GM18508 (cell line): ENCODE measurements around the gene TGFBRAP1.
"Not testable (repeated sequence)": the region's sequence is repeated elsewhere in the genome, so short reads cannot be mapped to it uniquely, and the experiment has no call there.

Source experiments
- ATAC-seq: cut with Tn5 transposase; IDR thresholded peaks from one replicate; pipeline ENCODE4 v1.9.1; 2021; ENCODE audit warnings: moderate number of reproducible peaks; ENCODE audit not compliant: insufficient read depth, unreplicated experiment

TGFBRAP1 gene

GRCh38 chr2:105287692-105288091, 41.8 kb downstream of the TGFBRAP1 start:
- ATAC-seq: no peak

- no peak for ATAC-seq
Measured at GRCh38 chr2:105283532-105283931, 46.0 kb downstream of the TGFBRAP1 start.

DNA sequence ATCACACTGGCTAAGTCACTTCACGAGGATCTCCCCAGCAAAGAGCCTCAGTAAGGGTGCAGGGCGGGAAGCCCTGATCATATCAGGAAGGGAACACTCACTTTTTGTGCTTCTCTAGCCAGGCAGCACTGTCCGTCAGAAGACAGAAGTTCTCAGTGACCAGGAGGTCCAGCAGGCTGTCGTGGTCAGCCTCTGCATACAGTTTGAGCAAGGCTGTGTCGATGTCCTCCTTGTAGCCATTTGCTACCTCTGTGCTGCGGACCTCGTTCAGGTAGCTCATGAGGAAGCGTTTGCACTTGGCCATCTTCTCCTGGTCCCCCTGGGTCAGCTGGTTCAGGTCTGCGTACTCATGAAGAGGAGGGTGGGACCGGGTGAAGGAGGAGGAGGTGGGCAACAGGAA, 49.3 kb downstream of the TGFBRAP1 start:
- ATAC-seq: no peak

GRCh38 chr2:105279126-105279525, 50.4 kb downstream of the TGFBRAP1 start:
- no peak for ATAC-seq

GRCh38 chr2:105278654-105279053, 50.9 kb downstream of the TGFBRAP1 start:
- ATAC-seq: no peak

DNA sequence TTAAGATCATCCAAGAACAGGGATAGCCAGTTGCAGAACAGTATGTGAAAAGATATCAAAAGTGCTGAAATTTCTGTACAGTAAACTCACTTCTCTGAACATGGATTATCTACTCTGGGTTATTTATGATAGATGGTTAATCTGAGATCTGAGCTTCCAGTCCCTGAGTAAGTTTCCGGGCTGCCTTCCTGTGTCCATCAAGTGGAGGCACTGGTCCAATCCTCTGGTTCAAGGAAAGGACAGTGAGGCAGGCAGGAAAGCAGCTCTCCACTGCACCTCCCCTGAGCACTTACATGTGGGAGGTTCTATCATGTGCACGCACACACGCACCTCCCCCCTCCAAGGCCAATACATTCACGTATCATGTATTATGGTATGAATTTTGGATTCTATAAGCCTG, 55.5 kb downstream of the TGFBRAP1 start:
- no peak for ATAC-seq

DNA sequence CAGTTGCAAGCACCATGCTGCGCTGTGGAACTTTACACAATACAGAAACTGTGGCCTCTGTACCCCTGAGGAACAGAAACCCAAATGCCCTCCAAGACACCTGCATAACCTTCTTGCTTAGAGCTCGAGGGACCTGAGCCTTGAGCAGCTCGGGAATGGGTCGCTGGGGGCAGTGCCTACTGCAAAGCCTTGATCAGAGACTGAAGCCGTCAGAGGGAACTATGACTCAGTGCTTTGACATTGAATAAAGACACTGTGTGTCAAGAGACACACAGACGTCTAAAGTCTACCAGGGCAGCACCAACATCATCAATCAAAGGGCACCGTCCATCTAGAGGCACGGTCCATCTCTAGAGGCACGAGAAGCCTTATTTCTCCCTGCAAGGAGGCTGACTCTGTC, 57.4 kb downstream of the TGFBRAP1 start:
- ATAC-seq: no peak

- ATAC-seq: no peak
Measured at GRCh38 chr2:105271393-105272045, 58.0 kb downstream of the TGFBRAP1 start.

- no peak for ATAC-seq
Measured at GRCh38 chr2:105269426-105269825, 60.1 kb downstream of the TGFBRAP1 start.

- ATAC-seq: no peak
Measured at GRCh38 chr2:105262651-105263091, 66.9 kb downstream of the TGFBRAP1 start.

- no peak for ATAC-seq
Measured at GRCh38 chr2:105261061-105261460, 68.5 kb downstream of the TGFBRAP1 start.

- ATAC-seq: no peak
Measured at GRCh38 chr2:105258835-105259350, 70.6 kb downstream of the TGFBRAP1 start.

DNA sequence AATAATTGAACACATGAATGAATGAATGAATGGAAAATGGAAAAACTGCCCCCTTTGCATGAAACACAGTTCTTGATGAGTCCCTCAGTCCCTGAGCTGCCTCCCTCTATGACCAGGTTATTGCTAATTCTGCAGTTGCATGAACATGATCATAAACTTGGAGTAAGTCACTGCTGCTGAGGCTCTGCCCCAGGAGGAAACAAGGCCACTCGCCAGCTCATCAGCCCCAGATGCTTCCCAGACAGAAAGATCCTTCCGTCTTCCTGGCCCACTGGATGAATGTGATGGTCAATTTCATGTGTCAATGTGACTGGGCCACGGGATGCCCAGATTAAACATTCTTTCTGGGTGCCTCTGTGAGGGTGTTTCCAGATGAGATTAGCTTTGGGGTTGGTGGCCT, 71.6 kb downstream of the TGFBRAP1 start:
- ATAC-seq: no peak

DNA sequence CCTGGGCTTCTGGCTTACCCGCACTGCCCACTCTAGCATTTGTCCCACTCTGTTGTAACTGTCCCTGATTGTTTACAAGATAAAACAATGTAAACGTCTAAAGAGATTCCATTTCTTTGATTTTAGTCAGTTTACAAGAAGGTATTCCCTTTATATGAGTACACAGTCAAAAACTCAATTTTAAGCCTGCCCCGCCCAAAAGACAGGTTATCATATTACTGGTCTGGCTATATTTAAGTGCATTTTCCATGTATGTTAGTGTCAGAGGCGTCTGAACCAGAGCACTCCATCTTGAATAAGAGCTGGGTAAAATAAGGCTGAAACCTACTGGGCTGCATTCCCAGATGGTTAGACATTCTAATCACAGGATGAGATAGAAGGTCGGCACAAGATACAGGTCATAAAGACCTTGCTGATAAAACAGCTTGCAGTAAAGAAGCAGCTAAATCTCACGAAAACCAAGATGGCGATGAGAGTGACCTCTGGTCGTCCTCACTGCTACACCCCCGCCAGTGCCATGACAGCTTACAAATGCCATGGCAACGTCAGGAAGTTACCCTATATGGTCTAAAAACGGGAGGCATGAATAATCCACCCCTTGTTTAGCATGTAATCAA, 73.0 kb downstream of the TGFBRAP1 start:
- no peak for ATAC-seq

DNA sequence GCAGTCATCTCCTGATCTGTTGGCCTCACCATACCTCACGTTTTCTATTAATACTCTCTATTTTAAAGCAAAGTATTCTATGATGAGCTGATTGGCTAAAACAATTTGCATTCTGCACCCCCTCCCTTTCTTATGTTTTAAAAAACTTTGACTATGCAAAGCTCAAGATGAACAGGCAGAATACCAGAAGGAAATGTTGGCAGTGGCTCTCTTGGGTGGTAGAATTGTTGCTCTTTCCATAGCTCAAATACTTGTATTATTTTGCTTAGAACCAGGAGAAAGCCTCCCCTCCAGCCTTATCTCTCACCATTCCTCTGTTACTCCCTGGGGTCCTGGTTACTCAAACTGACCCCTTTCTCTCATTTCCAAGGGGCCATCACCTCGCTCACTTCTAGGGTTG, 73.6 kb downstream of the TGFBRAP1 start:
- no peak for ATAC-seq

DNA sequence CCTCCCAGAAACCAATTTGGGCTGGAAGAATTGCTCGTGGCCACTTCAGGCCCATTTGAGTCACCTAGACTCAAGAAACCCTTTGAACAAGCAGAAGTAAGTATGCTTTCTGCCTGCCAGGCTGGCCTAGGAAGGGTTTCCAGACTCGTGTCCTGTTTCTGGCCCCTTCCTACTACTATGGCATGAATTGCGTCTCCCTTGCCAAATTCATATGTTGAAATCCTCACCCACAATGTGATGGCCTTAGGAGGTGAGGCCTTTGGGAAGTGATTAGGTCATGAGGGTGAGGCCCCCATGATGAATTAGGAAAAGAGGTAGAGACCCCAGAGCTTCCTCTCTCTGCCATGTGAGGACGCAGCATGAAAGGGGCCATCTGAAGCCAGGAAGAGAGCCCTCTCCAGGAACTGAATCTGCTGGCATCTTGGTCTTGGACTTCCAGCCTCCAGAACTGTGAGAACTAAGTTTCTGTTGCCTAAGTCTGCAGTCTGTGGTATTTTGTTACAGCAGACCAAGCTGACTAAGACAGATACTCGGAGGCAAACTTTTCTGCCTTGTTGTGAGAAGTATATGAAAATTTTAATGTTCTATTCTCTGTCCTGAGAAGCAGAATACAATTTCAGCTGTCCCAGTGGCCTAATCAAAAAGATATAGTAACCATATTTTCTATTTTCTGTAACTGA, 74.9 kb downstream of the TGFBRAP1 start:
- ATAC-seq: no peak

DNA sequence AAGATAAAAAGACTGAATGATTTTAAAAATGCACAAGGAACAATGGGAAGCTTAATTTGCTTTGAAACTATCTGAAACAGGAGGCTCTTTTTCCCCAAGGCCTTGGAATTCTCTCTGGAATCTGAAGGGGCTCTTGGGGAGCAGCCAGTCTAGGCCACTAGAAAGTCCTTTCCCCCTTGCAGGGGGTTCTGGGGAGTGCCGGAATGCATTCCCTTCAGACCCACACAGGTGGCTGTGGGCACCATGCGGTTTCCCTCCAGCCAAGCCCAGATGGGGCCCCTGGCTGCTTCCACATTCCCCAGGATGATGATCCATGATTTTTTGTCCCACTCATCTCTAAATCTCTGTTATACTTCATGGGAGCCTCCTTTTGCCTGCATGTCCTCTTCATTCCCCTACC, 77.3 kb downstream of the TGFBRAP1 start:
- no peak for ATAC-seq

GRCh38 chr2:105251016-105251648, 78.4 kb downstream of the TGFBRAP1 start:
- not testable (repeated sequence) for ATAC-seq

GRCh38 chr2:105249891-105250290, 79.6 kb downstream of the TGFBRAP1 start:
- no peak for ATAC-seq

DNA sequence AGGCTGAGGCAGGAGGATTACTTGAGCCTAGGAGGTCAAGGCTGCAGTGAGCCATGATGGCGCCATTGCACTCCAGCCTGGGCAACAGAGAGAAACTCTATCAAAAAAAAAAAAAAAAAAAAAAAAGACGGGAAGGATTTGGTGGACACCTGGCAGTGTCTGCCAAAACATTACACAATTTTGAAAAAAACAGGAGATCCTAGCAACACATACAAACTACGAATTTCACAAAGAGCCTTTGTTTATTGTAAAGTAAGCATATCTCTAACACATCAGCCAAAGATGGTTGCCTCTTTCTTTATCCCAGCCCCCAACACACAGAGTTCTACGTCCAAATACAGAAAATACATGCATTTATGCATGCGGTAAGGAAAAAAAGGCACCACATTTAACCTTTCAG, 80.4 kb downstream of the TGFBRAP1 start:
- ATAC-seq: no peak
